AG04450 (cell line): Measurements from ENCODE around the gene CPN2. TPM values are rescaled to one million over a fixed set of nuclear protein-coding genes. Genes with fewer than 3 reads are reported as not detected.

Experiments used
- CTCF ChIA-PET: fragments of 300-600, 350-600 bp; formaldehyde crosslinking; extraction: SDS; loops from one replicate; lab custom pipeline; 2022; ENCODE audit warnings: antibody characterized with exemption, inconsistent platforms; lab: Charles Lee
- POLR2A ChIA-PET: fragments of 350-600 bp; formaldehyde crosslinking; extraction: SDS; loops from one replicate; lab custom pipeline; 2021; ENCODE audit warnings: antibody characterized with exemption, inconsistent platforms; lab: Yijun Ruan, JAX
- DNase-seq: peaks from one replicate; pipeline ENCODE4 v3.0.0-alpha.2; 2011; ENCODE audit warnings: low read depth, low spot score
- H3K27ac ChIP-seq: one replicate; pipeline ENCODE4 v1.5.1; 2012; ENCODE audit warnings: low read depth, low read length, control low read depth
- H3K27me3 ChIP-seq: one replicate; pipeline ENCODE4 v1.6.0; 2012; ENCODE audit warnings: low read length; ENCODE audit not compliant: control insufficient read depth, insufficient read depth
- H3K4me3 ChIP-seq: 2 replicates; pipeline ENCODE4 v1.5.1; 2011; ENCODE audit warnings: mild to moderate bottlenecking, low read depth, low read length, control low read depth
- H3K9me3 ChIP-seq: 2 replicates; pipeline ENCODE4 v1.5.1; 2012; ENCODE audit warnings: low read length; ENCODE audit not compliant: control insufficient read depth, insufficient read depth
- CTCF ChIP-seq: IDR thresholded peaks from 2 replicates; pipeline ENCODE4 v1.5.1; 2011; ENCODE audit warnings: low read depth, low read length, control low read depth, inconsistent platforms
- polyA plus RNA-seq: library from polyadenylated mRNA; depleted of rRNA; stranded (reverse); fragments of >200 nt; gene quantifications from 2 replicates; pipeline ENCODE4 v1.2.3, GENCODE V29; 2011

Gene CPN2
- polyA plus RNA-seq, 1 experiment = not detected

DNA sequence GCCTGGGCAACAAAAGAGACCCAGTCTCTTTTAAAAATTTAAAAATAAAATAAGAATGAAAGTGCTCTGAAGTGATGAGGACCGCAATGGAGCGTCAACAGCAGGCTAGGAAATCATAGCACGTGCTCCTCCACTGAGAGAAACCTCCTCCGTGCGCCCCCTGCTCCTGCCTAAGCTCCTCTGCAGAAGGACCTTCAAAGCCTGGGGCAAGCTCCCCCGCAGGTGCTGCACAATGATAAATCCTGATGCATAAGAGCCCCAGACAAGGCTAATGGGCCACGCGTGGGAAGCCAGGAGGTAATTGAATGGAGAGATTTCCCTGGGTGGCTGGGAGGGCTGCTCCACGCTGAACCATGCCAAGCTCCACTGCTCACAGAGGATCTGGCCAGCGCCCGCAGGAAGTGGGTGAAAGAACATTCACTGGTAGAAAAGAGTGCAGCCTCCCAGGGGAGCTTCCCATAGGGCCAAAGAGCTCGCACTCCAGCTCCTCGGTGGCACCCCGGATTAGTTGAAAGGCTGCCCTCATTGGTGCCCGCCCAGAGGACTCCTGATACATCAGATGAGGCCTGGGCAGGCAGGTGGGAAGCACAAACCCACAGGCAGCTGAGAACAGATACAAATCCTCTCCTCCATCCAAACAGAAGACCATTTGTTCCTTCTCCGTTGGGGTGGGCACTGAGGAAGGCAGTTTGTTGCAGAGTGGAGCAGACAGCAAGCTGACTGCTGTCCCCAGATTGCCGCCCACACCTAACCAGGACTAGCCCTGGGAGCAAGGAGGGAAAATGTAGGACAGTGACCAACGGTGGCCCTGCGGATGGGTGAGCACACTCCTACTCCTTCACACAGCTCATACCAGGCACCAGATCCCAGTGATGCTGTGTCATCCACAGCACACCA lies 52.5 kb downstream of the CPN2 start:
- H3K9me3 ChIP-seq = no peaks in the 10 kb centered on the region; the same call in 1 of the 2 replicates
- no peak overlapping the region for H3K27ac ChIP-seq
- ChIA-PET CTCF (interaction anchor here (1.0 to 1.7 kb wide), 5 partner anchors 9 to 633 kb away, joined by 3 to 5 read pairs (median 4); no protein-coding TSS in a partner anchor), POLR2A (no interaction called here)
- DNase-seq = no peak
- H3K27me3 ChIP-seq = peaks cover 11% of the 10 kb centered on the region
- H3K4me3 ChIP-seq = no peak overlapping the region
- no peak for TF ChIP-seq CTCF

- Histone ChIP-seq H3K9me3 (no peaks in the 10 kb centered on the region; the same call in 1 of the 2 replicates), H3K27ac (no peak overlapping the region), H3K4me3 (peak overlapping the region; percentile 35), H3K27me3 (peaks cover 5% of the 10 kb centered on the region)
- POLR2A ChIA-PET = no interaction called here
- no peak for TF ChIP-seq CTCF
- CTCF ChIA-PET = interaction anchor here (1.4 to 2.3 kb wide), 3 partner anchors 19 to 631 kb away, joined by 4 to 11 read pairs (median 5); no protein-coding TSS in a partner anchor
- no peak for DNase-seq
These were observed 54.5 kb downstream of the CPN2 start for GRCh38 chr3:194296454-194297263.

GRCh38 chr3:194294895-194295214 lies 56.3 kb downstream of the CPN2 start:
- Histone ChIP-seq H3K27ac (no peak overlapping the region), H3K27me3 (peaks cover 7% of the 10 kb centered on the region), H3K9me3 (no peaks in the 10 kb centered on the region; the same call in 1 of the 2 replicates), H3K4me3 (no peak overlapping the region)
- no peak for DNase-seq
- no peak for TF ChIP-seq CTCF
- ChIA-PET CTCF (interaction anchor here (1.6 kb wide), 1 partner anchor 21 kb away, joined by 7 read pairs; no protein-coding TSS in a partner anchor), POLR2A (interaction anchor here (0.6 kb wide), 1 partner anchor 153 kb away, joined by 3 read pairs; no protein-coding TSS in a partner anchor)

GRCh38 chr3:194294199-194294894 lies 56.8 kb downstream of the CPN2 start:
- no peak overlapping the region for H3K27ac ChIP-seq
- ChIA-PET POLR2A (no interaction called here), CTCF (interaction anchor here (1.6 kb wide), 1 partner anchor 22 kb away, joined by 7 read pairs; no protein-coding TSS in a partner anchor)
- no peak overlapping the region for H3K4me3 ChIP-seq
- no peak for TF ChIP-seq CTCF
- no peak for DNase-seq
- peaks cover 9% of the 10 kb centered on the region for H3K27me3 ChIP-seq
- no peaks in the 10 kb centered on the region; the same call in 1 of the 2 replicates for H3K9me3 ChIP-seq
